ENCODE results near the gene USP2. TPM values are rescaled to one million over a fixed set of nuclear protein-coding genes. Genes with fewer than 3 reads are reported as not detected.

The USP2 gene
- polyA plus RNA-seq, 3 donors, result 0.36 TPM; not detected in 2

- Mint-ChIP-seq H3K27ac (no peak overlapping the region), H3K4me3 (peak overlapping the region in 1 of 2 donors; percentile 56), H3K9me3 (peaks cover 0 to 2% (median 0%) of the 10 kb centered on the region in 7 donors), H3K27me3 (ENCODE audit: low read depth in 3 of 3) (peaks cover 30 to 51% (median 30%) of the 10 kb centered on the region in 3 donors), H3K36me3 (no peaks in the 10 kb centered on the region), H3K4me1 (peaks cover 2% of the 10 kb centered on the region)
- Histone ChIP-seq H3K4me2 (replicated peaks; ENCODE audit: extremely low read depth, low read length, poor library complexity, severe bottlenecking) (no peak overlapping the region), H2AFZ (ENCODE audit: insufficient read depth, low read depth, low read length, poor library complexity, severe bottlenecking) (no peak overlapping the region), H3K9me3 (replicated peaks in 1 of 2; ENCODE audit: control insufficient read depth in 1 of 2, insufficient read depth in 1 of 2, low read length in 2 of 2) (no peaks in the 10 kb centered on the region), H4K20me1 (ENCODE audit: insufficient read depth, low read length) (no peaks in the 10 kb centered on the region), H3K36me3 (replicated peaks in 1 of 2; ENCODE audit: control insufficient read depth in 1 of 2, insufficient read depth in 2 of 2, low read length in 2 of 2) (no peaks in the 10 kb centered on the region), H3K9ac (ENCODE audit: insufficient read depth, low read length, poor library complexity, severe bottlenecking) (no peak overlapping the region), H3K27me3 (ENCODE audit: control insufficient read depth in 2 of 2, insufficient read depth in 2 of 2, low read length in 2 of 2) (peaks cover 8 to 26% of the 10 kb centered on the region in 2 donors), H3K79me2 (ENCODE audit: insufficient read depth, low read length) (no peaks in the 10 kb centered on the region), H3K4me1 (ENCODE audit: control insufficient read depth in 1 of 2, insufficient read depth in 2 of 2, low read length in 2 of 2) (peaks cover 0 to under 1% of the 10 kb centered on the region in 2 donors), H3K4me3 (replicated peaks in 1 of 3; ENCODE audit: low read depth in 2 of 3, low read length in 3 of 3) (no peak overlapping the region), H3K27ac (ENCODE audit: low read depth in 1 of 2, low read length in 2 of 2) (no peak overlapping the region)
- TF ChIP-seq CTCF (IDR thresholded peaks at IDR 0.05), result no peak
- WGBS (ENCODE audit: insufficient coverage), result no CpG with 5 or more reads among the region's 2 CpGs
- no peak for DNase-seq
- intact Hi-C loops (cut with micrococcal nuclease), result no loop called here
These were observed 30.3 kb downstream of the USP2 start for GRCh38 chr11:119351232-119351631.

DNA sequence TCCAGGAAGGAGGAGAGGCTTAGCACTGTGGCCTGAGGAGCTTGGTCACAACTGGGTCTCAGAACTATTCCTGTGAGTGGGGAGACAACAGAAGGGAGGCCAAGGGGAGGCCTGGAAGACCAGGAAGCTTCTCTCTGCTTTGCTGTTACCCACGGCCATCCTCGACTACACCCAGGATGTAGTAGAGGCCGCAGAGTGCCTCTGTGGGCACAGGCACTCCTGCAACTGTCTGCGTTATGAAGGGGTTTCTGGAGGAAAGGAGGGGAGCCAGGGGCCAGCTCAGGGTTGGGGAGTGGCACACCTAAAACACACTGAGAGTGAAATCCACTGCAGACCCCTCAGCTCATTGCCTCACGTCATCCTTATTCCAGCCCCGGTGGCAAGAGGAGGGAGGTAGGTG is 31.2 kb downstream of the USP2 start:
- DNase-seq, result no peak
- Mint-ChIP-seq H3K9me3 (no peaks in the 10 kb centered on the region), H3K36me3 (no peaks in the 10 kb centered on the region), H3K27me3 (ENCODE audit: low read depth in 3 of 3) (peaks cover 22 to 44% (median 24%) of the 10 kb centered on the region in 3 donors), H3K4me3 (no peak overlapping the region), H3K4me1 (no peaks in the 10 kb centered on the region), H3K27ac (no peak overlapping the region)
- H3K9me3 ChIP-seq (replicated peaks in 1 of 2; ENCODE audit: control insufficient read depth in 1 of 2, insufficient read depth in 1 of 2, low read length in 2 of 2), result no peaks in the 10 kb centered on the region
- peaks cover 2 to 17% of the 10 kb centered on the region in 2 donors for H3K27me3 ChIP-seq (ENCODE audit: control insufficient read depth in 2 of 2, insufficient read depth in 2 of 2, low read length in 2 of 2)
- intact Hi-C loops (cut with micrococcal nuclease), result no loop called here
- no peak overlapping the region for H3K27ac ChIP-seq (ENCODE audit: low read depth in 1 of 2, low read length in 2 of 2)
- H3K9ac ChIP-seq (ENCODE audit: insufficient read depth, low read length, poor library complexity, severe bottlenecking), result no peak overlapping the region
- no peaks in the 10 kb centered on the region for H3K36me3 ChIP-seq (replicated peaks in 1 of 2; ENCODE audit: control insufficient read depth in 1 of 2, insufficient read depth in 2 of 2, low read length in 2 of 2)
- no peak overlapping the region for H3K4me2 ChIP-seq (replicated peaks; ENCODE audit: extremely low read depth, low read length, poor library complexity, severe bottlenecking)
- WGBS (ENCODE audit: insufficient coverage), result 45% methylated on average over 2 of the region's 6 CpGs
- H3K79me2 ChIP-seq (ENCODE audit: insufficient read depth, low read length), result no peaks in the 10 kb centered on the region
- TF ChIP-seq CTCF (IDR thresholded peaks at IDR 0.05), result no peak
- H3K4me3 ChIP-seq (replicated peaks in 1 of 3; ENCODE audit: low read depth in 2 of 3, low read length in 3 of 3), result no peak overlapping the region
- H4K20me1 ChIP-seq (ENCODE audit: insufficient read depth, low read length), result no peaks in the 10 kb centered on the region
- no peaks in the 10 kb centered on the region for H3K4me1 ChIP-seq (ENCODE audit: control insufficient read depth in 1 of 2, insufficient read depth in 2 of 2, low read length in 2 of 2)
- H2AFZ ChIP-seq (ENCODE audit: insufficient read depth, low read depth, low read length, poor library complexity, severe bottlenecking), result no peak overlapping the region

Measured in CD14-positive monocyte (primary cell).